Panc1 (cell line): ENCODE results near the gene ANKRD18A.
"Not testable (repeated sequence)": the region's sequence is repeated elsewhere in the genome, so short reads cannot be mapped to it uniquely, and the experiment has no call there.

Source experiments
- CTCF ChIP-seq: fragments of 450-650 bp; IDR thresholded peaks from 2 replicates; pipeline ENCODE4 v1.5.1; 2017; ENCODE audit warnings: mild to moderate bottlenecking
- REST ChIP-seq, 2 experiments: IDR thresholded peaks; 2 replicates each; pipeline ENCODE4 v1.6.1; 2011 to 2012; ENCODE audit warnings: low read depth in 2 of 2, control low read depth in 1 of 2, low read length in 1 of 2, mild to moderate bottlenecking in 1 of 2, moderate library complexity in 1 of 2; ENCODE audit not compliant: insufficient read depth in 1 of 2
- SIN3A ChIP-seq: IDR thresholded peaks from 2 replicates; pipeline ENCODE4 v1.6.1; 2012; ENCODE audit warnings: low read depth, mild to moderate bottlenecking, low read length, moderate library complexity, borderline replicate concordance; ENCODE audit not compliant: insufficient read depth

GRCh38 chr9:38561134-38561533, 59.3 kb downstream of the ANKRD18A start:
- TF ChIP-seq CTCF; SIN3A; REST (IDR thresholded peaks at IDR 0.05; ENCODE audit: insufficient read depth in 1 of 2, low read depth in 2 of 2, low read length in 1 of 2): not testable (repeated sequence)
